NB4 (cell line): ENCODE data around the gene TMEM63B.

Experiments
- MYC ChIP-seq: IDR thresholded peaks from 2 replicates; pipeline ENCODE4 v1.6.1; 2011; ENCODE audit warnings: low read depth, low read length
- POLR2A ChIP-seq: IDR thresholded peaks from 2 replicates; pipeline ENCODE4 v1.6.1; 2011; ENCODE audit warnings: mild to moderate bottlenecking; ENCODE audit not compliant: insufficient read length; ENCODE audit errors: extremely low read depth
- TF ChIP-seq, protein P1 (sequence below): IDR thresholded peaks from one replicate; pipeline ENCODE4 v1.5.1; 2012; ENCODE audit warnings: low read depth, low read length
- TF ChIP-seq, protein P2 (sequence below): IDR thresholded peaks from 2 replicates; pipeline ENCODE4 v1.6.1; 2011; ENCODE audit warnings: low read depth, low read length

DNA sequence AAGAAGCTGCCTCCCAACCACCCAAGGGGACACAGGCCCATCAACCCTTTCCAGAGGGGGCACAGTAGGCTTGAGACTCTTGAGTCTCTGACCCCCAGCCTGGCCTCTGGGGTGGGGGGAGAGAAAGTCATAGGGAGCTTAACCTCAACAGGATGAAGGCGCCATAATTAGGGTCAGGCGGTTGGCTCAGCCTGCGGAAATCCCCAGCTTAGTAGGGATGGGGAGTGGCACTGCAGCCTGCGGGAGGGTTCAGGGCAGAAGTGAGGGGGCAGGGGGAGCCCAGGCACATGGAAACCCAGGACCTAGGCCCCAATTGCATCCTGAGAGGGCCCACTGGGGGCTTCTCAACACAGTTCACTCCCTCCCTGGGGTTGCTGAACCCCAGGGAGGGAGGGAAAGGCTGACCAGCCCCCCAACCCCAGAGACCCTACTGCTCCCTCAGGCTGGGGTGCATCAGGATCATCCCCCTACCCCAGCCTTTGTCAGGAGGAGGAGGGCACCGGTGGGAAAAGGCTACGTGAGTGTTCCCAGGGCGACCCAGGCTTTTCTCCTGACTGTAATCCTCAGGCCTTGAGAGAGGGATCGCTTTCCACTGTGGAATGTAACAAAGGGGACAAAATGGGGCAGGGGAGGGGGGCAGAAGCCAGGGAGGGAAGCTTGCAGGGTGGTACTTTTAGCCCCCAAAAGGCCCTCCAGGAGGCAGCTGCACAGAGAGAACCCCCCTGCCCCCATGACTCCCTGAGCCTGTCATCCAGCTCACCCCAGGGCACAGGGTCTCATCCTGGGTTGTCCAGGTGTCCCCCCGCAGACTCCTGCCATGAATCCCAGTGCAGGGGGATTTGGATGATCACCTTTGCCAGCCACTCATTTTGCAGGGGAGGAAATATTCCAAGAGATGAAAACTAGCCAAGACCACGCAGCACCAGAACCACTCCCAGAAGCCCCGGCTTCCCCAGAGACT lies 46.5 kb upstream of the TMEM63B start:
- TF ChIP-seq, protein P1, sequence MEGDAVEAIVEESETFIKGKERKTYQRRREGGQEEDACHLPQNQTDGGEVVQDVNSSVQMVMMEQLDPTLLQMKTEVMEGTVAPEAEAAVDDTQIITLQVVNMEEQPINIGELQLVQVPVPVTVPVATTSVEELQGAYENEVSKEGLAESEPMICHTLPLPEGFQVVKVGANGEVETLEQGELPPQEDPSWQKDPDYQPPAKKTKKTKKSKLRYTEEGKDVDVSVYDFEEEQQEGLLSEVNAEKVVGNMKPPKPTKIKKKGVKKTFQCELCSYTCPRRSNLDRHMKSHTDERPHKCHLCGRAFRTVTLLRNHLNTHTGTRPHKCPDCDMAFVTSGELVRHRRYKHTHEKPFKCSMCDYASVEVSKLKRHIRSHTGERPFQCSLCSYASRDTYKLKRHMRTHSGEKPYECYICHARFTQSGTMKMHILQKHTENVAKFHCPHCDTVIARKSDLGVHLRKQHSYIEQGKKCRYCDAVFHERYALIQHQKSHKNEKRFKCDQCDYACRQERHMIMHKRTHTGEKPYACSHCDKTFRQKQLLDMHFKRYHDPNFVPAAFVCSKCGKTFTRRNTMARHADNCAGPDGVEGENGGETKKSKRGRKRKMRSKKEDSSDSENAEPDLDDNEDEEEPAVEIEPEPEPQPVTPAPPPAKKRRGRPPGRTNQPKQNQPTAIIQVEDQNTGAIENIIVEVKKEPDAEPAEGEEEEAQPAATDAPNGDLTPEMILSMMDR = no peak
- TF ChIP-seq POLR2A = no peak
- no peak for TF ChIP-seq MYC
- TF ChIP-seq, protein P2, sequence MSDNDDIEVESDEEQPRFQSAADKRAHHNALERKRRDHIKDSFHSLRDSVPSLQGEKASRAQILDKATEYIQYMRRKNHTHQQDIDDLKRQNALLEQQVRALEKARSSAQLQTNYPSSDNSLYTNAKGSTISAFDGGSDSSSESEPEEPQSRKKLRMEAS = no peak
